Stimulated activated CD8-positive, alpha-beta memory T cell treated with anti-CD3 and anti-CD28 coated beads, Interleukin-15, amount 100 ng/mL, for 4 hours (primary cell): ENCODE results near the gene ADGRB2.

ENCODE experiments used
- DNase-seq, 2 donors: peaks; one replicate each; pipeline ENCODE4 v3.0.0-alpha.2; 2020; ENCODE audit warnings: low read depth in 2 of 2

ADGRB2 gene

DNA sequence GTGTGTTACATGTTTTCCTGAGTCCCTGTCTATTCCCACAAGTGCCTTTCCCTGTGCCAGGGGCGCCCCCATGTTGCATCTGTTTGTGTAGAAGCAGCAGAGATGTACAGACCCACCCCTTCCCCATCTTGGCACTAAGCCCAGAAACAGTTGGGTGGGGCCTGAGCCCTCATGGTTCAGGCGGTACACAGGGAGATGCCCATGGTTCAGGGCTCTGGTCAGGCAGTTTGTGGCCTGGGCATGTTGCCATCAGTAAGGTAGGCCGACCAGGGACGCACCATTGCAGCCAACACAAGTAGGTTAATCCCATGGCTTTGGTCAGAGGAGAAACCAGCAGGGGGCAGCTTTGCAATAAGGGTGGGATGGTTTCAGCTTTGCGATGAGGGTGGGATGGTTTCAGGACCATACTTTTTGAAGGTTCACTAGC, 914 bp upstream of the ADGRB2 start:
- DNase-seq: no peak

- no peak for DNase-seq
Measured at GRCh38 chr1:31763671-31764311, 349 bp downstream of the ADGRB2 start.

GRCh38 chr1:31762726-31763670, 1.1 kb downstream of the ADGRB2 start:
- peak in 1 of 2 donors; percentile 23 for DNase-seq

DNA sequence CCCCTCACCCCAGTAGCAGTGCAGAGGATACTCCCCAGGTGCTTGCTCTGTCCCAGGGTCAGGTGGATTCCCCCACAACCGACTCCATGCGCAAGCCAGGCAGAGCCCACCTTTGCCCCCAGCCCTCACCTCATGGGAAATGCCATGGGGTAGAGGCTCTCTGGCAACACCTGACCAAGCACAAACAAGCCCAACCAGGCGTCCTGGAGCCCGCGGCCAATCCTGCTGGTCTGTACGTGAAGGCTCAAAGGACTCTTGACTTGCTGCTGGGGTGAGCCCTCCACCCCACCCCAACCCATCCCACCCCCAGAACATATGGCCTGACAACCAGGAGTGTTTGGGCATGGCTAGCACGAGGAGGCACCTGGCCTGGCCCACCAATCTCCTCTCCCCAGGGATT, 1.8 kb downstream of the ADGRB2 start:
- no peak for DNase-seq

- DNase-seq: no peak
Measured at GRCh38 chr1:31761883-31762282, 2.3 kb downstream of the ADGRB2 start.

DNA sequence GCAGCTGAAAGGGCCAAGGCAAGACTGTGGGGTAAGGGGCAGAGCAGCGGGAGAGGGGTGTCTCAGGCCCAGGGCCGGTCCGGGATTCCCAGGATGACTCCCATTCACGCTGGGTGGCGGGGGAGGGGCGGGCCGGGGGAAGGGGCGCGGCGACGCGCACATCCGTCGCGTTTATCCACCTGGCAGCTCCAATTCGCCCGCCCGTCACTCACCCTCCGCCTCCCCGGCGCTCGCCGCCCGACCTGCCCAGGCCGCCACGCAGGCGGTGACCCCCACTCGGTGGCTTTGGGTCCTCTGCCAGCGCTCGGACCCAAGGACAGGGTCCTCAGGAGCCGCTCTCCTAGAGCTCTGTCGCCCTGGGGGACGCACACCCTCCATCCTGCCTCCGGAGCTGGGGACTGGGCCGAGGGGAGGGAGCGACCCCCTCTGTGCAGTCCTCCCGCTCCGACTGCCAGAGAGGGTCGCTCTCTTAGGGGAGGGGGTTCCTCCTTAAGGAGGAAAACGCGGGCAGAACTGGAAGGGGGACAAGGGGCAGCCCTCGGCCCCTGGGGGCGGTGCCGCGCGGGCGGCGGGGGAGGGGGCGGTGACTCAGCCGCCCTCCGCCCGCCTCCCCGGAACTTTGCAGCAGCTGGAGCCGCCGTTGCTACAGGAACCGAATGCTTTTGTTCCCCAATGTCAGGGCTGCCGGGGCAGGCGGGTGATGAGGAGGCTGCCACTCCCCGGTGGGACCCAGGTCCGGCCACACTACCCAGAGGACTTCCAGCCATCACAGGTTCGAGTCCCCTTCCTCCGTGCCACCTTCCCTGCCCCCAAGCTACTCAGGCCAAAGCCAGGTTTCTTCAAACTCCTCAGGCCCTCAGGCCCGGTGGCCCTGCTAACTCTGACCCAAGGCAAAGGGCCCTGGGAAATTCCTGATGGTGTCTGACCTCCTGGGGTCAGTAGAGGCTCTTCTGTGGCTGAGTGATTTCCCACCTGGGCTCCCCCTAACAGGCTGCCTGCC, 3.4 kb downstream of the ADGRB2 start:
- DNase-seq: peak; percentile 43 to 46

GRCh38 chr1:31759298-31760023, 4.7 kb downstream of the ADGRB2 start:
- DNase-seq: no peak

GRCh38 chr1:31758823-31759222, 5.3 kb downstream of the ADGRB2 start:
- no peak for DNase-seq

- no peak for DNase-seq
Measured at GRCh38 chr1:31757989-31758388, 6.2 kb downstream of the ADGRB2 start.

- no peak for DNase-seq
Measured at GRCh38 chr1:31757204-31757679, 6.9 kb downstream of the ADGRB2 start.

DNA sequence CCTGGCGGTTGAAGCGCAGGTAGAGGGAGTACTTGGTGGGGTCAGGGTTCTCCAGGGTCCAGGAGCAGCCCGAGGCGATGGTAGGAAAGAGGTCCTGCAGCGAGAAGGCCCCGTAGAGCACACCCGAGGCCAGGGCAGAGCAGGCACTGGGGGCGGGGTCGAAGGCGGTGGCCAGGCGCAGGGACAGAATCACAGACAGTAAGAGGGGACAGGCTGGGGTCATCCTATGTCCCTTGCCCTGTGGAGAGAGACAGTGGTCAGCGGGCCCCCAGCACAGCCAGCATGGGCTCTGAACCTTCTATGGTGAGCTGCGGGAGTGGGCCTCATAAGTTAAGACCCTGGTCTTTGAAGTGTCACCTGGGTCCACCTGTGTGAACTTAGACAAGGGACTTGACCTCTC, 7.6 kb downstream of the ADGRB2 start:
- DNase-seq: no peak

GRCh38 chr1:31755850-31756492, 8.2 kb downstream of the ADGRB2 start:
- DNase-seq: no peak

GRCh38 chr1:31755197-31755611, 8.9 kb downstream of the ADGRB2 start:
- no peak for DNase-seq

- no peak for DNase-seq
Measured at GRCh38 chr1:31754397-31754796, 9.7 kb downstream of the ADGRB2 start.

GRCh38 chr1:31753707-31754349, 10.3 kb downstream of the ADGRB2 start:
- DNase-seq: no peak

- DNase-seq: no peak
Measured at GRCh38 chr1:31752952-31753475, 11.1 kb downstream of the ADGRB2 start.

- DNase-seq: no peak
Measured at GRCh38 chr1:31752258-31752657, 11.9 kb downstream of the ADGRB2 start.

DNA sequence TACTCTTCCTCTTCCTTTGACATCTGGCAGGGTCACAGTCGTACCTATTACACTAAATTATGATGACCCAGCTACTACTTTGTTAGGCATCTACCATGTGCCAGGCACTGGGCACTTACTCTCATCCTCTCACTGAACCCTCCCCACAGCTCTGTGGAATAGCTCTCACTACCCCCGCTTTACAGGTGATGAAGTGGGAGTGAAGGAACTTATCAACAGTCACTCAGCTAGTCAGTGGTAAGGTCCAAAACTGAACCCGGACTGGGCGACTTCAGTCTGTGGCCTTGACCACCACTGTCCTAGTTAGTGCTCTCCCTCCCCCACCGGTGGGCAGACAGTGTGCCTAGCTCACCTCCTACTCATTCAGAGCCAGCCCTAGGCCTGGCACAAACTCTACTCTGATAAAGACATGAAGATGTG, 12.3 kb downstream of the ADGRB2 start:
- no peak for DNase-seq

- no peak for DNase-seq
Measured at GRCh38 chr1:31750858-31751510, 13.2 kb downstream of the ADGRB2 start.
